HG03280 (cell line): ENCODE results near the gene MARCHF7.
A peak's percentile ranks its signal among the peaks of the same experiment; 100 is the strongest.
"Not testable (repeated sequence)": the region's sequence is repeated elsewhere in the genome, so short reads cannot be mapped to it uniquely, and the experiment has no call there.

Experiments
- ATAC-seq: cut with Tn5 transposase; IDR thresholded peaks from one replicate; pipeline ENCODE4 v1.9.1; 2021; ENCODE audit warnings: mild to moderate bottlenecking, moderate library complexity; ENCODE audit not compliant: unreplicated experiment

MARCHF7 gene, protein sequence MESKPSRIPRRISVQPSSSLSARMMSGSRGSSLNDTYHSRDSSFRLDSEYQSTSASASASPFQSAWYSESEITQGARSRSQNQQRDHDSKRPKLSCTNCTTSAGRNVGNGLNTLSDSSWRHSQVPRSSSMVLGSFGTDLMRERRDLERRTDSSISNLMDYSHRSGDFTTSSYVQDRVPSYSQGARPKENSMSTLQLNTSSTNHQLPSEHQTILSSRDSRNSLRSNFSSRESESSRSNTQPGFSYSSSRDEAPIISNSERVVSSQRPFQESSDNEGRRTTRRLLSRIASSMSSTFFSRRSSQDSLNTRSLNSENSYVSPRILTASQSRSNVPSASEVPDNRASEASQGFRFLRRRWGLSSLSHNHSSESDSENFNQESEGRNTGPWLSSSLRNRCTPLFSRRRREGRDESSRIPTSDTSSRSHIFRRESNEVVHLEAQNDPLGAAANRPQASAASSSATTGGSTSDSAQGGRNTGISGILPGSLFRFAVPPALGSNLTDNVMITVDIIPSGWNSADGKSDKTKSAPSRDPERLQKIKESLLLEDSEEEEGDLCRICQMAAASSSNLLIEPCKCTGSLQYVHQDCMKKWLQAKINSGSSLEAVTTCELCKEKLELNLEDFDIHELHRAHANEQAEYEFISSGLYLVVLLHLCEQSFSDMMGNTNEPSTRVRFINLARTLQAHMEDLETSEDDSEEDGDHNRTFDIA

GRCh38 chr2:159712143-159712928 is at the start of gene MARCHF7:
MARCHF7 (plus strand) TSS chr2:159712506; CDS start chr2:159729023, 16,517 bp downstream.
- peak; percentile 91 for ATAC-seq

DNA sequence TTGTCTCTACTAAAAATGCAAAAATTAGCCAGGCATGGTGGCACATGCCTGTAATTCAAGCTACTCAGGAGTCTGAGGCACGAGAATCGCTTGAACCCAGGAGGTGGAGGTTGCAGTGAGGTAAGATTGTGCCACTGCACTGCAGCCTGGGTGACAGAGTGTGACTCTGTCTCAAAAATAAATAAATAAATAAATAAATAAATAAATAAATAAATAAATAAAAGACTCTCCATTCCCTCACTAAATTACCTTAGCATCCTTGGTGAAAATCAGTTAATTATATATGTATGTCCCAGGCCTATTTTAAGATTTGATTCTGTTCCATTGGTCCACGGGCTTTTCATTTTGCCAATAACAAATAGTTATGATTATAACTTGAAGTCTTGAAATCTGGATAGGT is 44.9 kb upstream of the MARCHF7 start:
- not testable (repeated sequence) for ATAC-seq

DNA sequence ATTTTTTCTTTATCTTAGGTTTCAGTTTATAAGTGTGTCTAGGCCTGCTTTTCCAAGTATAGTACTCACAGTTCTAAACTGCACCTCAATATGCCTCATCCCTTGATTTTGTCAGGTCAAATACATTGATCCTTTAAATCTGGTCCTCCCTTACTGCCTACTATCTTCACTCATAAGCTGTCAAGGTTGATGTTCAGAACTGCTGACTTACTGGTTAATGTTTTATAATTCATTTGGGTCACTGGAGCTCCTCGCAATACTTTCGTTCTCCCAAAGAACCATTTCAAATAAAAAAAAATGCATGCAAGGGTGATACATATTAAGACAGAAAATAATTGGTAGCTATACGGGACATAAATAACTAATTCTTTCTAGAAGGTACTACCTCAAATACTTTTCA is 41.3 kb upstream of the MARCHF7 start:
- no peak for ATAC-seq

DNA sequence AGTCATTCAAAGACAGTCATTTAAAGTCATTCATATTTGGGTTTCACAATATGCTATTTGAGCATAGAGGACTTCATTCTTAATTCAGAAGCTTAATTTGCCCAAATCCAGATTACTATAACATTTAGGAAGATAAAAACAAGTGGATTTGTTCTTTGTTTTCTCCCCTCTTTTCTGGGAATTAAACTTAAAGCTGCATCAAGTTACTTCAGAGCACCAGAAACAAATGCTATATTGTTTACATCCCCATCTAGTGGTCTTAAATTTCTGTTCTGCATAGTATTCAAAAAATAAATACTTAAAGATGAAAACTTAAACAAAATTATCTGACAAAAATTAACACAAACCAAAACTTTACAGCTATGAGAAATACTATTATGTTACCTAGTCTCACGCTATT is 34.7 kb upstream of the MARCHF7 start:
- ATAC-seq: no peak

DNA sequence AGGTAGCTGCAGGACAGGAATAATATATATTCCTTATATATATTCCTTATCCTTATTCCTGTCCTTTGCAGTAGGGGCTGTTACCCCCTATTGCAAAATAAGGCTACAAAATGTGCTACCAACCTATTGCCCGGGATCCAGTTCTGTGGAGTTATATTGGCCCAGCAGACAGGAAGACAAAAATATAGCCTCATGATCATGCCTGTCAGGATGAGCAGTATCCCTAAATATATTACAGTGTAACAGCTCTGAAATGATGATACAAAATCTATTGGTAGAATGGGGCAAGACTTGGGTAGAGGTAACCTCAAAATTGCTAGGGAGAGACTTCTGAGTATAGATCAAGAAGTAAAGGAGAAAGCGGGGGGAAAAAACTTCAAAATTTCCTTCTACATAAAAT is 31.6 kb upstream of the MARCHF7 start:
- no peak for ATAC-seq

DNA sequence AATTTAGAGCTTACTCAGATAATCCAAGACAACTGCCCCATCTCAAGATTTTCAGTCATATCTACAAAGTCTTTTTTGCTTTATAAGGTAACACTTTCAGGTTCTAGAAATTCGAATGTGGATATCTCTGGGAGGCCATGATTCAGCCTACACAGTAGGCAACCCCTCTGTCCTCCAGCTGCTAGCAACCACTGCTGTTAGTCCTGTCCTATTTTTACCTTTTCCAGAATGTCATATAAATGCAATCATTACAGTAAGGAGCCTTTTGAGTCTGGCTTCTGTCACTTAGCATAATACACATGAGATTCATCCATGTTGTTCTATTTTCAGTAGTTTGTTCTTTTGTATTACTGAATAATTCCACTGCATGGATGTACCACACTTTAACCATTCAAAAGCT is 28.5 kb upstream of the MARCHF7 start:
- no peak for ATAC-seq

DNA sequence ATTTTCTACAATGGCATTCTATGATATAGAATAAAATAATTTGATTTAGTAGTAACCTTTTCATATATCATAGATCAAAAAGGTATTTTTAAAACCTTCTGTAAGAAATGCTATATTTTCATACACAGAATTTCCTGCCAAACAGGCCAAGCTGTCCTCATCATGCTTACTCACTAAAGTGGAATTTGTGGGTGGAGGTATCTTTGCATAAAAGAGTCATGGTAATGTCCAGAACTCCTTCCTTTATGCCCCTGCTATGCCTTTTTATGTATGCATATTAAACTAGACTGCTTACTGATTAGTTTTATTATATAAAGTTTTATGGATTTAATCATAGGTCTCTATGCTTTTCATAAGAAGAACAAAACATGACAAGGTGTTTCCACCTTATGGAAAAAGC is 27.5 kb upstream of the MARCHF7 start:
- no peak for ATAC-seq

DNA sequence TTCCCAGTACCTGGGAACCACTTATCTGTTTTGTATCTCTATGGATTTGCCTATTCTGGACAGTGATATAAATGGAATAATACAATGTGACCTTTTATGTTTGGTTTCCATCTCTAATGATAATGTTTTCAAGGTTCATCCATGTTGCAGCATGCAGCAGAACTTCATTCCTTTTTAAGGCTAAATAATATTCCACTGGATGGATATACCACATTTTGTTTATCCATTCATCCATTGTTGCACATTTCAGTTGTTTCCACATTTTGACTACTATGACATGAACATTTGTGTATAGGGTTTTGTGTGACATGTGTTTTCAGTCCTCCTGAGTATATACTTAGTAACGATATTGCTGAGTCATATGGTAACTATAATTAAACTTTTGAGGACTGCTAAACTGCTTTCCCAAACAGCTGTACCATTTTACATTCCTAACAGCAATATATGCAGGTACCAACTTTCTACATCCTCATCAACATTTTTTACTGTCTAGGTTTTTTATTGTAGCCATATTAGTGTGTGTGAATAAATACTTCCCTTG is 17.7 kb upstream of the MARCHF7 start:
- no peak for ATAC-seq

DNA sequence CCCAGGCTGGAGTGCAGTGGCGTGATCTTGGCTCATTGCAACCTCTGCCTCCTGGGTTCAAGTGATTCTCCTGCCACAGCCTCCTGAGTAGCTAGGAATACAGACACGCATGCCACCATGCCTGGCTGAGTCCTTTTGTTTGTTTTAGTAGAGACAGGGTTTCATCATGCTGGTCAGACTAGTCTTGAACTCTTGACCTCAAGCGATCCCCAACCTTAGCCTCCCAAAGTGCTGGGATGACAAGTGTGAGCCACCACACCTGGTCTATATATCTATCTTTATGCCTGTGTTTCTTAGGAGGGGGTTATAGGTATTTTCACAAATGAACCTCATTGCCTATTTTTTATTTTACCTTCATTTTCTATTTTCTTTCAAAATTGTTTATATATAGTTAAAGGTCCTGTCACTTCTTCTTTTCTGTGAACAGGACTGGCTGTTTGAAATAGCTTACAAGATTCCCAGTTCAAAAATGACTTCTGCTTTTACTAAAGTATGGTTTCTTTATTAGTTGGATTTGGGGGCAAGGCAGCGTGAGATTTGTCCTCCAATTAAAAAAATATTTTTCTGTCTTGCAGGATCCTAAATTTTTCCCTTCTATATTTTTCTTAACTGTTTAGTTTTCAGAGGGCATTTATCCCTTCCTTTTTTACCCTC is 16.4 kb upstream of the MARCHF7 start:
- ATAC-seq: no peak

DNA sequence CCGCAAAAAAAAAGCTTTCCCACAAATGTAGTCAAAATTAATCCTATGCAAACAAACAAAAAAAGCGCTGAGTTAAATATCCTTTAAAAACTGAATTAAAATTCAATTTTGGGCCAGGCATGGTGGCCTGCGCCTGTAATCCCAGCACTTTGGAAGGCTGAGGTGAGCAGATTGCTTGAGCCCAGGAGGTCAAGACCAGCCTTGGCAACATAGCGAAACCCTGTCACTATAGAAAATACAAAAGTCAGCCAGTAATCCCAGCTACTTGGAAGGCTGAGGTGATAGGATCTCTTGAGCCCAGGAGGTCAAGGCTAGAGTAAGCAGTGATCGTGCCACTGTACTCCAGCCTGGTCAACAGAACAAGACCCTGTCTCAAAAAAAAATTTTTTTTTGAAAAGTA is 8.8 kb upstream of the MARCHF7 start:
- no peak for ATAC-seq

- ATAC-seq: no peak
Measured at GRCh38 chr2:159706385-159706980, 5.8 kb upstream of the MARCHF7 start.

DNA sequence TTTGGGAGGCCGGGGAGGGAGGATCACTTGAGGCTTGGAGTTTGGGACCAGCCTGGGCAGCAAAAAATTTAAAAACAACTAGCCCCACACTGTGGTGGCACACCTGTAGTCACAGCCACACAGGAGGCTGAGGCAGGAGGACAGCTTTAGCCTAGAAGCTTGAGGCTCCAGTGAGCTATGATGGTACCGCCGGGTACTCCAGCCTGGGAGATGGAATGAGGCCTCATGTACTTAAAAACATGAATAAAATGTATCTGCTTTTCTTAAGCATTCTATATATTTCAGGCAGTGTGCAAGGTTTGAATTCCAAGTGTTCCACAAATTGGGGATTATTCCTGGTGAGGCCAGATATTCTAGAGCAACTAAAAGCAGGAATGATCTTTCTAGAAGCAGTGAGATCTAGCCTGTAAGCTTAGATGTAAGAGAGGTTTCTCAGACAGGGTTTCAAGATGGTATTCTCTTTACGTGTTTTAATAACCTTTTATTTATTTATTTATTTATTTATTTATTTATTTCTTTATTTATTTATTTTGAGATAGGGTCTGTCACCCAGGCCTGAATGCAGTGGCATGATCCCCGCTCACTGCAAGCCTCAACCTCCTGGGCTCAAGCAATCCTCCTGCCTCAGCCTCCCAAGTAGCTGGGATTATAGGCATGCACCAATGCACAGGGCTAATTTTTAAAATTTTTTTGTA is 4.1 kb upstream of the MARCHF7 start:
- ATAC-seq: no peak

GRCh38 chr2:159710601-159711180 is 1.6 kb upstream of the MARCHF7 start:
- no peak for ATAC-seq

- no peak for ATAC-seq
Measured at GRCh38 chr2:159711562-159712142, 654 bp upstream of the MARCHF7 start.

DNA sequence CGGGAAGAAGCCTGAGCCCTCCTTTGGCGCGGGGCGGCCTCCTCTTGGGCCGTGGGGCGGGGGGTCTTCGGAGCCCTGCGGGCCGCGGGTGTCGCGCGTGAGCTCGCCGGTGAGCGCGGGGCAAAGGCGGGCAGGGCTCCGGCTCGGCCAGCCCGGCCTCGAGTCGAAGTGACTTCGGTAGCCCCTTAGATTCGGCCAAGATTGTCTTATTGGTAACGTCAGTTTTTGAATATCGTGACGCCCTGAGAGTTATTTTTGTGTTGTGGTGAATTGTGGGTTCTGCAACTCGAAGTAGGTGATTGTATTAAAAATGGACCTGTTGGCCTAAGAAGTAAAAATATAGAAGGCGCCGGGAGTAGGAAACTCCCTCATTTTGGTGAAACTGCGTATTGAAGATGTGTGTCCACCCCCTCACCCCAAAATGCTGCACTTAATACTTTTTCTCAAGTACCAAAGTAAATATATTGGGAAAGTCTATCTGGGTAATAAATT is 669 bp downstream of the MARCHF7 start:
- ATAC-seq: peak; percentile 7

DNA sequence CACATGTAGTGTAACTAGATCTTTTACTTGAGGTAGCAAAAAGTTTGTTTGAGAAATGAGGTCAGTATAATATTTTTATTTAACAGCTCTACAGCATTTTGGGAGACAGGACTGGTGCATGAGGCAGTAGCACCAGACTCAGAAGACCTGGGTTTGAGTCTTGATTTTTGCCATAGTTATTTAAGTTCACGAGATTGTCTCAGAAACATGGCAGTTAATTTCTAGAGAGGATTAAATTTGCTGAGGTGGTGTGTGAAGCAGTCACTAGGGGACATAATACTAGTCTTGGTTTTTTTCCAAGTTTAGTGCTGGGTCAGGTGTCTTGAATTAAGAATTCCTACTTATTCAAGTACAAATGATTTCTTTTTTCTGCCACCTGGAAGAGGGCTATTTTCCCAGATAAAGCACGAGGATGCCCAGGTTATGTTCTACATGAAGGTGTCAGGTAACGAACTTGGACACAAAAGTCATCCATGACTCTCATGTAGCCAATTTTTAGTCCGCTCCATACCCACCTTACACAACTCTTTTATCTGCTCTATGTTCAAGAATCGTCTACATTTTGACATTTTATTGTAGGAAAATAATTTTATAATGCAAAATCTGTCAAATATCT is 1.4 kb downstream of the MARCHF7 start:
- ATAC-seq: no peak

- no peak for ATAC-seq
Measured at GRCh38 chr2:159714247-159714930, 2.1 kb downstream of the MARCHF7 start.

DNA sequence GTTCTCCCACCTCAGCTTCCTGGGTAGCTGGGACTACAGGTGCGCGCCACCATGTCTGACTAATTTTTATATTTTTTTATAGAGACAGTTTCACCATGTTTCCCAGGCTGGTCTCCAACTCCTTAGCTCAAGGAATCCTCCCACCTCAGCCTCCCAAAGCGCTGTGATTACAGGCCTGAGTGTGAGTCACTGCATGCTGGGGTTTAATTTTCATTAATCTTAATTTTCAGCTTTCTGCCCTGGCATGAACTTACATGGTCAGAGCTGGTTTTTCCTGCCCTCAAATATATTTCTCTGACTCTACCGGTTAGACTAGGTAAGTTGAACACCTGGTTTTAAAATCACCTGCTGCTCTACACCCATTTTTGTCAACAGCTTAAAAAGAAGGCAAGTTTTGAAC is 3.1 kb downstream of the MARCHF7 start:
- ATAC-seq: no peak
